ENCODE measurements around the gene XRCC6.
"Not testable (repeated sequence)": the region's sequence is repeated elsewhere in the genome, so short reads cannot be mapped to it uniquely, and the experiment has no call there.

The XRCC6 gene

GRCh38 chr22:41598891-41599635 is 22.0 kb upstream of the XRCC6 start:
- no peak for DNase-seq

- no peak for DNase-seq
These were observed 20.1 kb upstream of the XRCC6 start for GRCh38 chr22:41600976-41601375.

- DNase-seq, result peak; percentile 68
These were observed 17.2 kb upstream of the XRCC6 start for GRCh38 chr22:41603873-41604332.

GRCh38 chr22:41608386-41608785 is 12.7 kb upstream of the XRCC6 start:
- DNase-seq, result no peak

GRCh38 chr22:41612603-41613306 is 8.3 kb upstream of the XRCC6 start:
- DNase-seq, result no peak

- DNase-seq, result no peak
These were observed 7.6 kb upstream of the XRCC6 start for GRCh38 chr22:41613456-41613855.

- DNase-seq, result peak; percentile 60
These were observed 1.0 kb upstream of the XRCC6 start for GRCh38 chr22:41619979-41620588.

- no peak for DNase-seq
These were observed 451 bp upstream of the XRCC6 start, which contains the start of gene DESI1 for GRCh38 chr22:41620589-41621098. Gene DESI1, minus strand, starts transcription at chr22:41621043. Its CDS starts 204 bp downstream, at chr22:41620839.

GRCh38 chr22:41621911-41622179 is 750 bp downstream of the XRCC6 start:
- DNase-seq, result no peak

GRCh38 chr22:41625577-41625976 is 4.5 kb downstream of the XRCC6 start:
- DNase-seq, result no peak

- DNase-seq, result not testable (repeated sequence)
These were observed 10.0 kb downstream of the XRCC6 start for GRCh38 chr22:41631115-41631514.

GRCh38 chr22:41631615-41632014 is 10.5 kb downstream of the XRCC6 start:
- not testable (repeated sequence) for DNase-seq

- DNase-seq, result not testable (repeated sequence)
These were observed 13.5 kb downstream of the XRCC6 start for GRCh38 chr22:41634610-41635009.

- no peak for DNase-seq
These were observed 15.4 kb downstream of the XRCC6 start for GRCh38 chr22:41636467-41636866.

GRCh38 chr22:41637623-41638022 is 16.5 kb downstream of the XRCC6 start:
- DNase-seq, result not testable (repeated sequence)

- no peak for DNase-seq
These were observed 17.0 kb downstream of the XRCC6 start for GRCh38 chr22:41638124-41638523.

GRCh38 chr22:41638748-41639147 is 17.7 kb downstream of the XRCC6 start:
- DNase-seq, result no peak

- DNase-seq, result no peak
These were observed 20.8 kb downstream of the XRCC6 start for GRCh38 chr22:41641854-41642253.

GRCh38 chr22:41642331-41643110 is 21.4 kb downstream of the XRCC6 start:
- DNase-seq, result no peak

- no peak for DNase-seq
These were observed 26.7 kb downstream of the XRCC6 start for GRCh38 chr22:41647771-41648170.

- DNase-seq, result no peak
These were observed 27.3 kb downstream of the XRCC6 start for GRCh38 chr22:41648432-41648831.

GRCh38 chr22:41650229-41650628 is 29.1 kb downstream of the XRCC6 start:
- DNase-seq, result no peak

- DNase-seq, result no peak
These were observed 29.7 kb downstream of the XRCC6 start for GRCh38 chr22:41650821-41651220.

Data from stimulated activated CD4-positive, alpha-beta T cell treated with anti-CD3 and anti-CD28 coated beads, Interleukin-4, amount 100 ng/mL, for 24 hours (primary cell).